Liver (tissue), 3 donors: Measurements from ENCODE around the gene SEMA4F.

Experiments
- CTCF ChIP-seq: fragments of 150-350 bp; IDR thresholded peaks from 2 replicates; pipeline ENCODE4 v1.5.1; 2017; ENCODE audit warnings: improper control_type of control experiment, low read depth, low read length; ENCODE audit not compliant: missing input control
- JUND ChIP-seq, 2 donors: IDR thresholded peaks; 2 replicates each; pipeline ENCODE4 v1.6.1; 2016; ENCODE audit warnings: antibody characterized with exemption in 2 of 2
- MAX ChIP-seq: IDR thresholded peaks from 2 replicates; pipeline ENCODE4 v1.6.1; 2016; ENCODE audit warnings: antibody characterized with exemption
- YY1 ChIP-seq: IDR thresholded peaks from 2 replicates; pipeline ENCODE4 v1.6.1; 2016; ENCODE audit warnings: antibody characterized with exemption, mild to moderate bottlenecking
- donor health status: healthy.
- donor health status: healthy.

GRCh38 chr2:74655579-74655978 is 1.5 kb downstream of the SEMA4F start:
- TF ChIP-seq CTCF (no peak), JUND (IDR thresholded peaks at IDR 0.05) (no peak), YY1 (no peak), MAX (no peak)
